ENCODE measurements around the gene CD300LG. TPM values are rescaled to one million over a fixed set of nuclear protein-coding genes. Genes with fewer than 3 reads are reported as not detected.

The CD300LG gene
- total and polyA plus RNA-seq, 4 experiments from 2014 or later = not detected

DNA sequence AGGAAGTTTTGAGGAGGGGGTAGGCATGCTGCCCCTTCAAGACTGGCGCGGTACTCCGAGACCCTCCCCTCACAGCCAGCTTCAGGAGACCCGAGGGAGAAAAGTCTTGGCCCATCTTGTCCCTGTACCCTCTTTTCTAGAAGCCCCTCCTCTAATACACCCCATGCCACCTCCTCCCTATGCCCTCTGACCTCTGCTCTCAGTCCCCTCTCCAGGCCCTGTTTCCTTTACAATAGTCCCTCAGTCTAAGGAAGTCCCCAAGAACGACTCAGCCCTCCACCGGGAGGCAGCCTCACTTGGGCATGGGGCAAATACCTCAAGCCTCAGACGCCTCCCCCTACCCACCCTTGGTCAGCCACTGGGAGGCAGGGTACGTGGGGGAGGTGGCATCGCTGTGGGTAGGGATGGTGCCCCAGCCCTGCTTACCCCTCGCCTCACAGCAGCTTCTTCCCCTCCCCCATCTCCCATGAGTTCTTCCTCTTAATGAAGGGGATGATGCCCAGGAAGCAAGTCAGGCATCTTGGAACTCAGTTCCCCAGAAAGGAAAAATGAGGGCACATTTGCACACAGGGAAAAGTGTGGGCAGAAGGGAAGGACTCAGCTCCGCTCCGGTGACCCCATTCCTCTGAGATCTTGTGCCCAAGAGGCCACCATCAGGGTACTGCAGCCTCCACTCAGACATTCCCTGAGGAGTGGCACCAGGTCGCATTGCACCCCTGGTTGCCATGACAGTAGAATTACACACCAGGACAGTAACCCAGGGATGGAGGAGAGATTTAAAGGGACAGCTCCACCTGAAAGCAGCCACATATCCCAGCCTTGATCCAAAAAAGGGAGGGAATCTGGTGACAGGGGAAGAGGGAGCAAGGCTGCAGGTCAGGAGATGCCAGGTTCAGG lies 54.1 kb downstream of the CD300LG start:
- peak overlapping the region in 5 of 7 donors; percentile 4 to 66 (median 37) for H3K27ac Mint-ChIP-seq
- peaks cover 8 to 28% of the 10 kb centered on the region in 2 donors for H3K27me3 Mint-ChIP-seq
- H3K27me3 ChIP-seq (ENCODE audit: insufficient read depth, low read length) = peaks cover 9% of the 10 kb centered on the region
- ChIA-PET POLR2A (ENCODE audit: partially characterized antibody) (no interaction called here), CTCF (ENCODE audit: partially characterized antibody) (interaction anchor here (1.3 to 5.7 kb wide), 2 partner anchors 9 to 13 kb away, joined by 4 to 27 read pairs; no protein-coding TSS in a partner anchor)
- H3K4me3 ChIP-seq (ENCODE audit: low read length in 2 of 2) = peak overlapping the region; percentile 42 to 54
- H3K9me3 ChIP-seq (ENCODE audit: control insufficient read depth in 1 of 2, low read length in 2 of 2) = no peaks in the 10 kb centered on the region
- H3K36me3 Mint-ChIP-seq = peaks cover 0 to 2% of the 10 kb centered on the region in 2 donors
- no peak overlapping the region for H3K27ac ChIP-seq (ENCODE audit: low read depth, low read length)
- no peak for DNase-seq
- H3K36me3 ChIP-seq (ENCODE audit: insufficient read depth, low read length) = no peaks in the 10 kb centered on the region
- peak overlapping the region; percentile 73 to 87 (median 80) for H3K4me3 Mint-ChIP-seq
- H3K4me1 Mint-ChIP-seq = peaks cover under 1 to 20% (median 11%) of the 10 kb centered on the region in 4 donors
- H3K4me1 ChIP-seq (ENCODE audit: insufficient read depth, low read length) = peaks cover 16% of the 10 kb centered on the region
- H3K9me3 Mint-ChIP-seq = peaks cover 0 to 1% (median 0%) of the 10 kb centered on the region in 8 donors
- intact Hi-C loops (cut with micrococcal nuclease) = no loop called here

- Histone ChIP-seq H3K27me3 (ENCODE audit: insufficient read depth, low read length) (peaks cover 12% of the 10 kb centered on the region), H3K27ac (ENCODE audit: low read depth, low read length) (no peak overlapping the region), H3K9me3 (ENCODE audit: control insufficient read depth in 1 of 2, low read length in 2 of 2) (no peaks in the 10 kb centered on the region), H3K36me3 (ENCODE audit: insufficient read depth, low read length) (no peaks in the 10 kb centered on the region), H3K4me3 (ENCODE audit: low read length in 2 of 2) (no peak overlapping the region), H3K4me1 (ENCODE audit: insufficient read depth, low read length) (peaks cover 25% of the 10 kb centered on the region)
- Mint-ChIP-seq H3K36me3 (peaks cover 0 to 6% of the 10 kb centered on the region in 2 donors), H3K4me1 (peaks cover 5 to 29% (median 18%) of the 10 kb centered on the region in 4 donors), H3K9me3 (peaks cover 0 to 1% (median 0%) of the 10 kb centered on the region in 8 donors), H3K27ac (peak overlapping the region in 1 of 7 donors; percentile 70), H3K27me3 (peaks cover 7 to 27% of the 10 kb centered on the region in 2 donors), H3K4me3 (no peak overlapping the region)
- POLR2A ChIA-PET (ENCODE audit: partially characterized antibody) = no interaction called here
- DNase-seq = peak in 1 of 5 donors; percentile 19
- intact Hi-C loops (cut with micrococcal nuclease) = no loop called here
- CTCF ChIA-PET (ENCODE audit: partially characterized antibody) = interaction anchor here (5.7 kb wide), 1 partner anchor 8 kb away, joined by 27 read pairs; no protein-coding TSS in a partner anchor
These were observed 55.0 kb downstream of the CD300LG start for GRCh38 chr17:43901861-43902589.

- H3K27me3 Mint-ChIP-seq = peaks cover 6 to 24% of the 10 kb centered on the region in 2 donors
- H3K27ac ChIP-seq (ENCODE audit: low read depth, low read length) = no peak overlapping the region
- H3K9me3 ChIP-seq (ENCODE audit: control insufficient read depth in 1 of 2, low read length in 2 of 2) = no peaks in the 10 kb centered on the region
- H3K9me3 Mint-ChIP-seq = peaks cover 0 to 2% (median 0%) of the 10 kb centered on the region in 8 donors
- H3K4me3 Mint-ChIP-seq = peak overlapping the region in 3 of 8 donors; percentile 35 to 90 (median 82)
- no peak overlapping the region for H3K4me3 ChIP-seq (ENCODE audit: low read length in 2 of 2)
- H3K4me1 ChIP-seq (ENCODE audit: insufficient read depth, low read length) = peaks cover 34% of the 10 kb centered on the region
- H3K27me3 ChIP-seq (ENCODE audit: insufficient read depth, low read length) = peaks cover 12% of the 10 kb centered on the region
- H3K36me3 ChIP-seq (ENCODE audit: insufficient read depth, low read length) = no peaks in the 10 kb centered on the region
- peak overlapping the region in 1 of 7 donors; percentile 30 for H3K27ac Mint-ChIP-seq
- peaks cover 0 to 4% of the 10 kb centered on the region in 2 donors for H3K36me3 Mint-ChIP-seq
- peak in 1 of 5 donors; percentile 11 for DNase-seq
- CTCF ChIA-PET (ENCODE audit: partially characterized antibody) = interaction anchor here (0.9 to 2.8 kb wide), 4 partner anchors 11 to 39 kb away, joined by 3 to 12 read pairs (median 3); no protein-coding TSS in a partner anchor
- H3K4me1 Mint-ChIP-seq = peaks cover 10 to 43% (median 18%) of the 10 kb centered on the region in 4 donors
- intact Hi-C loops (cut with micrococcal nuclease) = no loop called here
- POLR2A ChIA-PET (ENCODE audit: partially characterized antibody) = no interaction called here
These were observed 58.5 kb downstream of the CD300LG start for GRCh38 chr17:43905400-43905984.

DNA sequence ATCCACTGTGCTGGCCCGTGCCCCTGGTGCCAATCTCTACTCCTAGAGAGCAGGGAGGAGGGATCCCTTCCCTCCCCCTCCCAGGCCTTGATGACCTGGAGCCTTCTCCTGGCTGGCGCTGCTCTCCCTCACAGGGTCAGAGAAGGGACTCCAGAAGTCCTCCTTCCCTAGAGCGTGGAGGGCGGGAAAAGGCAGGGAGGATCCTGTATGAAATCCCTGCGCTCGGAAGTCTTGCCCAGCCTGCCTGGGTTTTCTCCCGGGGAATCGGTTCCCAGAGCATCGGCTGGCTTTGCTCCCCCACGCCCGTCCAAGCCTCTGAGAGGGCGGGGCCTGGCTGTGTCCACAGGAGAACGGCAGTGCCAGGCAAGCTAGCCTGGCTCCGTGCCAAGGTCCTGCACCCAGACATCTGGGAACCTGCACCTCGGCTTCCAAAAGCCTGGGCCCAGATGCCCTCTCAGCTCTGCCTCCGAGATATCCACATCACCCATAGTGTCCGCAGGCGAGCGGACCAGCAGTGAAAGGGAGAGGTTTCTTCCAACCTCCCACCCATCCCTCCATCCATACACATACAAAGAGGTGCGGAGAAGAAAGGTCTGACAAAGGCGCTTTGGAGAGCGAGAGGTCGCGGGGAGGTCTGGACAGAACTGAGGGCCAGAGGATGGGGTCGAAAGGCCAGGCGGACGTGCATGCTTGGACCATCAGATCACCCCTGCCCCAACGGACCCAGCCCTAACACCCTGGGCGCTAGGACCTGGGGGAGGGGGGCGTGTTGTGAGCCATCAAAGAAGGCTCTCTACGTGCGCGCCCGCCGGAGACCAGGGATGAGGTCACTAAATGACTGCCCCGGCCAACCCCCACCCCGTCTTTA lies 59.2 kb downstream of the CD300LG start:
- Mint-ChIP-seq H3K27ac (peak overlapping the region; percentile 46 to 91 (median 86)), H3K4me1 (peaks cover 7 to 36% (median 14%) of the 10 kb centered on the region in 4 donors), H3K9me3 (peaks cover 0 to 2% (median 0%) of the 10 kb centered on the region in 8 donors), H3K27me3 (peaks cover 6 to 19% of the 10 kb centered on the region in 2 donors), H3K36me3 (peaks cover 0 to 4% of the 10 kb centered on the region in 2 donors), H3K4me3 (peak overlapping the region; percentile 82 to 96 (median 85))
- H3K4me1 ChIP-seq (ENCODE audit: insufficient read depth, low read length) = peaks cover 27% of the 10 kb centered on the region
- DNase-seq = peak; percentile 24 to 76 (median 43)
- no peaks in the 10 kb centered on the region for H3K36me3 ChIP-seq (ENCODE audit: insufficient read depth, low read length)
- peaks cover 12% of the 10 kb centered on the region for H3K27me3 ChIP-seq (ENCODE audit: insufficient read depth, low read length)
- H3K27ac ChIP-seq (ENCODE audit: low read depth, low read length) = peak overlapping the region; percentile 58
- intact Hi-C loops (cut with micrococcal nuclease) = no loop called here
- POLR2A ChIA-PET (ENCODE audit: partially characterized antibody) = interaction anchor here (1.5 to 1.6 kb wide), 2 partner anchors 10 to 22 kb away, joined by 4 to 6 read pairs; no protein-coding TSS in a partner anchor
- CTCF ChIA-PET (ENCODE audit: partially characterized antibody) = interaction anchor here (1.3 to 2.8 kb wide), 3 partner anchors 11 to 28 kb away, joined by 3 to 12 read pairs (median 3); no protein-coding TSS in a partner anchor
- peak overlapping the region; percentile 42 to 65 for H3K4me3 ChIP-seq (ENCODE audit: low read length in 2 of 2)
- H3K9me3 ChIP-seq (ENCODE audit: control insufficient read depth in 1 of 2, low read length in 2 of 2) = no peaks in the 10 kb centered on the region

DNA sequence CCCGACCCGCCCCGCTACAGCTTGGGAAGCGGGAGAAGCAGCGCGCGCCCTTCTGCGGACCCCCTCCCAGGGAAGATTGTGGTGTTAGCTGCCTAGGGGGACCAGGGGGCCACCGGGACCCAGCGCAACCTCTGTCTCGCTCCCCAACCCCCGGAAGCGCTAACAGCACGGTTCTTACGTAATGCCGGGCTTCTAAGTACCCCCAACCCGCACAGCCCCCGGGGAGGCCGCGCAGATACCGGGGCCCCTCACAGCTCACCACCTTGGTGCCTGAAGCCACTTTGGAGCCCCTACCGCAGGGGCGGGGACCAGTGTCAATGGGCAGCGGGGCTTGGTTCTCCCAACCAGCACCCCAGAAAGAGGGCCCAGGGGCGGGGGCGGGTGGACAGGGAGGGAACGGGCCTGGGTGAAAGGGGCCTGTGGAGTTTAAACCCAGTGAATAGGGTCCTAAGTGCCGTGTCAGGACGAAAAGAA lies 60.0 kb downstream of the CD300LG start:
- Histone ChIP-seq H3K27me3 (ENCODE audit: insufficient read depth, low read length) (peaks cover 12% of the 10 kb centered on the region), H3K36me3 (ENCODE audit: insufficient read depth, low read length) (no peaks in the 10 kb centered on the region), H3K9me3 (ENCODE audit: control insufficient read depth in 1 of 2, low read length in 2 of 2) (no peaks in the 10 kb centered on the region), H3K4me1 (ENCODE audit: insufficient read depth, low read length) (peaks cover 25% of the 10 kb centered on the region), H3K27ac (ENCODE audit: low read depth, low read length) (peak overlapping the region; percentile 58), H3K4me3 (ENCODE audit: low read length in 2 of 2) (peak overlapping the region; percentile 42 to 65)
- peaks cover 7 to 35% (median 14%) of the 10 kb centered on the region in 4 donors for H3K4me1 Mint-ChIP-seq
- H3K27ac Mint-ChIP-seq = peak overlapping the region; percentile 46 to 91 (median 86)
- H3K9me3 Mint-ChIP-seq = peaks cover 0 to 2% (median 0%) of the 10 kb centered on the region in 8 donors
- H3K27me3 Mint-ChIP-seq = peaks cover 6 to 16% of the 10 kb centered on the region in 2 donors
- H3K4me3 Mint-ChIP-seq = peak overlapping the region; percentile 82 to 96 (median 85)
- CTCF ChIA-PET (ENCODE audit: partially characterized antibody) = interaction anchor here (0.9 to 2.8 kb wide), 5 partner anchors 11 to 136 kb away, joined by 3 to 12 read pairs (median 4); no protein-coding TSS in a partner anchor
- peaks cover 0 to 4% of the 10 kb centered on the region in 2 donors for H3K36me3 Mint-ChIP-seq
- POLR2A ChIA-PET (ENCODE audit: partially characterized antibody) = interaction anchor here (1.5 to 1.8 kb wide), 3 partner anchors 10 to 21 kb away, joined by 4 to 6 read pairs (median 5); no protein-coding TSS in a partner anchor
- intact Hi-C loops (cut with micrococcal nuclease) = no loop called here
- DNase-seq = peak; percentile 26 to 51 (median 35)
